Hepatocyte (in vitro differentiated cells): ENCODE data around the gene DOLPP1. TPM values are rescaled to one million over a fixed set of nuclear protein-coding genes. Genes with fewer than 3 reads are reported as not detected.
A peak's percentile ranks its signal among the peaks of the same experiment; 100 is the strongest.

Source experiments
- DNase-seq: peaks from one replicate; pipeline ENCODE4 v3.0.0-alpha.2; 2016; ENCODE audit warnings: low spot score
- H2AFZ ChIP-seq: fragments of 200-600 bp; sonication (generic); 2 replicates; pipeline ENCODE4 v1.6.0; 2016; ENCODE audit warnings: antibody characterized with exemption, mild to moderate bottlenecking
- H3K27ac ChIP-seq: fragments of 200-600 bp; sonication (generic); 2 replicates; pipeline ENCODE4 v1.5.1; 2016; ENCODE audit warnings: mild to moderate bottlenecking
- H3K27me3 ChIP-seq: fragments of 200-600 bp; sonication (generic); 2 replicates; pipeline ENCODE4 v1.6.1; 2016
- H3K36me3 ChIP-seq: fragments of 200-600 bp; sonication (generic); replicated peaks from 2 replicates; pipeline ENCODE4 v1.5.1; 2016; ENCODE audit warnings: low read depth; ENCODE audit not compliant: insufficient read depth
- H3K4me1 ChIP-seq: fragments of 200-600 bp; sonication (generic); 2 replicates; pipeline ENCODE4 v1.5.1; 2016; ENCODE audit warnings: mild to moderate bottlenecking, moderate library complexity; ENCODE audit not compliant: insufficient read depth
- H3K4me2 ChIP-seq: fragments of 200-600 bp; sonication (generic); 2 replicates; pipeline ENCODE4 v1.6.0; 2016
- H3K4me3 ChIP-seq: fragments of 200-600 bp; sonication (generic); 2 replicates; pipeline ENCODE4 v1.5.1; 2016; ENCODE audit warnings: mild to moderate bottlenecking
- H3K79me2 ChIP-seq: fragments of 200-600 bp; sonication (generic); 2 replicates; pipeline ENCODE4 v1.6.0; 2017; ENCODE audit warnings: mild to moderate bottlenecking
- H3K9me2 ChIP-seq: fragments of 200-600 bp; sonication (generic); replicated peaks from 2 replicates; pipeline ENCODE4 v1.6.0; 2017; ENCODE audit warnings: mild to moderate bottlenecking; ENCODE audit not compliant: insufficient read depth
- H3K9me3 ChIP-seq: fragments of 200-600 bp; sonication (generic); 2 replicates; pipeline ENCODE4 v1.5.1; 2016; ENCODE audit warnings: low read depth, mild to moderate bottlenecking
- H4K20me1 ChIP-seq: fragments of 200-600 bp; sonication (generic); 2 replicates; pipeline ENCODE4 v1.6.0; 2016; ENCODE audit warnings: mild to moderate bottlenecking; ENCODE audit not compliant: insufficient read depth, poor library complexity, severe bottlenecking
- EZH2 ChIP-seq: fragments of 200-600 bp; sonication (generic); IDR thresholded peaks from 2 replicates; pipeline ENCODE4 v1.6.1; 2016; ENCODE audit warnings: antibody characterized with exemption, mild to moderate bottlenecking, borderline replicate concordance
- EZH2phosphoT487 ChIP-seq: fragments of 200-600 bp; sonication (generic); IDR thresholded peaks from one replicate; pipeline ENCODE4 v1.6.1; 2018; ENCODE audit warnings: antibody characterized with exemption, mild to moderate bottlenecking, low read depth, moderate library complexity; ENCODE audit not compliant: unreplicated experiment, severe bottlenecking
- WGBS: methylation state at CpG from one replicate; pipeline ENCODE4 v1.1.6; 2016; ENCODE audit warnings: low lambda C conversion rate; ENCODE audit errors: missing lambda C conversion rate; 5-methylcytosine and 5-hydroxymethylcytosine counted together
- polyA plus RNA-seq: library from polyadenylated mRNA; unstranded; fragments of >200 nt; fragmentation: Nextera tagmentation; extraction: Ambion mirVana; gene quantifications from 2 replicates; pipeline ENCODE4 v1.2.1, GENCODE V29; 2016
- total RNA-seq: library from RNA; depleted of rRNA; stranded (reverse); fragments of >200 nt; gene quantifications from 2 replicates; pipeline ENCODE4 v1.2.3, GENCODE V29; 2014
- TF ChIP-seq, protein P1 (sequence below): fragments of 200-600 bp; sonication (generic); IDR thresholded peaks from 2 replicates; pipeline ENCODE4 v1.5.1; 2016; ENCODE audit warnings: antibody characterized with exemption, mild to moderate bottlenecking; ENCODE audit not compliant: poor library complexity

Gene DOLPP1
- total and polyA plus RNA-seq, 2 experiments from 2014 or later, result 16.2 to 20.6 TPM

DNA sequence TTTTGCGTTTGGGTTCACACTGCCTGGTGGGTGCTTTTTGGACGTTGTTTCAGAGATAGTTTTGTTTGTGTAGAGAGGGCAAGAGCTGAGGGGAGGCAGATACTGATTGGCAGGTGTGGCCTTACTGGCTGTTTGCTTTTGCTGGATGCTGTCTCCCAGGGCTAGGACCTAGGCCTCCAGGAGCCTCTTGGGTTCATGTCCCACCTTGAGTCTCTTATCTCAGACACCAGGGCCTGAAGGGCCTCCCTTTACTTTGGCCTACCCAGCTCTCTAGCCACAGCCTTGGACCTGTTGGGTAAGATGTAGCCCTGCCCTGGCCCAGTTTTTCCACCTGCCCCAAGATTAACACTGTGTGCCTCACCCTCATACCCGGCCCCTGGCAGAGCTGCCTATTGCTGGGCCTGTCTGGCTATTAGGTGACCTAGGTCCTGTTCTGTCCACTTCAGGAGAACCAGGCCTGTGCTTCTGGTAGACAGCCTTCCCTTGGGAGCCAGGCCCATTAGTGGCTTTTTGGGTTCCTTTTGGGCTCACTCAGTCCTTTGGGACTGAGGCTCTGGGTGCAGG, 43.7 kb downstream of the DOLPP1 start:
- Histone ChIP-seq H3K9me2 (no peaks in the 10 kb centered on the region), H2AFZ (no peak overlapping the region), H3K36me3 (no peaks in the 10 kb centered on the region), H3K79me2 (peaks cover 7% of the 10 kb centered on the region), H3K4me3 (no peak overlapping the region), H3K4me2 (no peak overlapping the region), H4K20me1 (no peaks in the 10 kb centered on the region), H3K4me1 (peaks cover 3% of the 10 kb centered on the region), H3K9me3 (no peaks in the 10 kb centered on the region), H3K27me3 (no peaks in the 10 kb centered on the region), H3K27ac (peak overlapping the region; percentile 31)
- 66% methylated on average over 3 of the region's 3 CpGs for WGBS
- DNase-seq, result no peak
- TF ChIP-seq EZH2 (no peak), EZH2phosphoT487 (no peak)
- TF ChIP-seq, protein P1, sequence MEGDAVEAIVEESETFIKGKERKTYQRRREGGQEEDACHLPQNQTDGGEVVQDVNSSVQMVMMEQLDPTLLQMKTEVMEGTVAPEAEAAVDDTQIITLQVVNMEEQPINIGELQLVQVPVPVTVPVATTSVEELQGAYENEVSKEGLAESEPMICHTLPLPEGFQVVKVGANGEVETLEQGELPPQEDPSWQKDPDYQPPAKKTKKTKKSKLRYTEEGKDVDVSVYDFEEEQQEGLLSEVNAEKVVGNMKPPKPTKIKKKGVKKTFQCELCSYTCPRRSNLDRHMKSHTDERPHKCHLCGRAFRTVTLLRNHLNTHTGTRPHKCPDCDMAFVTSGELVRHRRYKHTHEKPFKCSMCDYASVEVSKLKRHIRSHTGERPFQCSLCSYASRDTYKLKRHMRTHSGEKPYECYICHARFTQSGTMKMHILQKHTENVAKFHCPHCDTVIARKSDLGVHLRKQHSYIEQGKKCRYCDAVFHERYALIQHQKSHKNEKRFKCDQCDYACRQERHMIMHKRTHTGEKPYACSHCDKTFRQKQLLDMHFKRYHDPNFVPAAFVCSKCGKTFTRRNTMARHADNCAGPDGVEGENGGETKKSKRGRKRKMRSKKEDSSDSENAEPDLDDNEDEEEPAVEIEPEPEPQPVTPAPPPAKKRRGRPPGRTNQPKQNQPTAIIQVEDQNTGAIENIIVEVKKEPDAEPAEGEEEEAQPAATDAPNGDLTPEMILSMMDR, result no peak

DNA sequence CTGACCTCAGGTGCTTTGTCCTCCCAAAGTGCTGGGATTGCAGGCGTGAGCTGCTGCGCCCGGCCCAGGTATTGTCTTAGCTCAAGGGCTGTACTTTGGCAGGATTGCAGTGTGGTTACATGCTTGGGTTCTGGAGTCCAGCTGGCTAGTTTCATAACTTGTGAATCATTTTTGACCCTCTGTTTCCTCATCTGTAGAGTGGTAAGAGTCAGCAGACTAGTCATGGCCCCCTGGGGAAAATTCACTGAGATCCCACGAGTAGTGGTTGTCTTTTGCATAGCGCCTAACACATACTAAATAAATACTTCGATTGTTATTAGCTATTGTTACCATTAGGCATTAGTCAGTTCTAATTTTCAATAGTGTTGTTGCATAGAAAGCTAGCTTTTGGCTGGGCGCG, 44.6 kb downstream of the DOLPP1 start:
- no peaks in the 10 kb centered on the region for H3K36me3 ChIP-seq
- TF ChIP-seq, protein P1, result no peak
- TF ChIP-seq EZH2 (no peak), EZH2phosphoT487 (no peak)
- no peaks in the 10 kb centered on the region for H3K9me2 ChIP-seq
- H3K4me2 ChIP-seq, result no peak overlapping the region
- H3K4me1 ChIP-seq, result peaks cover 3% of the 10 kb centered on the region
- peaks cover 2% of the 10 kb centered on the region for H3K79me2 ChIP-seq
- H3K9me3 ChIP-seq, result no peaks in the 10 kb centered on the region
- DNase-seq, result no peak
- H4K20me1 ChIP-seq, result no peaks in the 10 kb centered on the region
- no peak overlapping the region for H3K4me3 ChIP-seq
- no peak overlapping the region for H2AFZ ChIP-seq
- no peaks in the 10 kb centered on the region for H3K27me3 ChIP-seq
- H3K27ac ChIP-seq, result no peak overlapping the region
- WGBS, result 89% methylated on average over 8 of the region's 8 CpGs

DNA sequence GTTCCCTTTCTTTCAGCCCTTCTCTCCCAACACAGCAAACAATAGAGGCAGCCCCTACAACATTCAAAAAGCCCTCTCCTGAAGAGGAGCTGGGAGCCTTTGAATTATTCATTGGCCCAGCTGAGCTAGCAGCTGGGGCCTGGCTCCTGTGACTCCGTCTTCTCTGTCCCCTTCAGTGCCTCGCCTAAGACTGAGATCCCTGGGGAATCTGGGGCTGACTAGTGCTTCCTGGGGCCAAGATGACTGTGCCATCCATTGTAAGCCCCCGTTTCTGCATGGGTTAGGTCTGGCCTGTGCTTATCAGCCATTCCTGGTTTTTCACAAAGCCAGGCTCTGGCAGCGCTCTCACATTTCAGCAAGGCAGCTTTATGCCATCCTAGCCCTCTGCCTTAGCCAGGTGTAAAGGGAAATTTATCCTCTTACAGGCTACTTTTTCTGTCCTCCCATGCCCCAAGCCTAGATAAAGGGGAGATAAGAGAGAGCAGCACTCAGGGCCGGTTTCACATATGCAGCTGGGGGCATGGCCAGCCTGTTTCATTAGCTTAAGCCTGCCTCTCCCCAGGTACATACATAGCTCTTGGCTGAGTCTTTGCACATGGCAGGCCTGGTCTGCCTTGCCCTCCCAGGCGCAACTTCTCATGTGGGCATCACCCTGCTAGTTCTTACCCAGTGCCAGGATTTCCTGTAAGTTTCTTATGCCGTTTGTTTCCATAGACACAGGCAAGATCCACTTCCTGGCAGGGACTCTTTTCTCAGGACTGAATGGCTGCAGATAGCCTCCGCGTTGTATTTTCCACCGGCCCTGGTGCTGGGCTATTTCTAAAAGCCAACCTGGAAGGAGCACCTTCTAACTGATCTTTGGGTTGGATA, 46.1 kb downstream of the DOLPP1 start:
- Histone ChIP-seq H3K9me2 (no peaks in the 10 kb centered on the region), H4K20me1 (no peaks in the 10 kb centered on the region), H3K27me3 (no peaks in the 10 kb centered on the region), H3K79me2 (no peaks in the 10 kb centered on the region), H2AFZ (no peak overlapping the region), H3K4me3 (no peak overlapping the region), H3K9me3 (no peaks in the 10 kb centered on the region), H3K4me2 (no peak overlapping the region), H3K4me1 (peaks cover 3% of the 10 kb centered on the region), H3K27ac (no peak overlapping the region), H3K36me3 (no peaks in the 10 kb centered on the region)
- TF ChIP-seq, protein P1, result no peak
- DNase-seq, result no peak
- 70% methylated on average over 10 of the region's 10 CpGs for WGBS
